ENCODE results near the gene CEP112. TPM values are rescaled to one million over a fixed set of nuclear protein-coding genes. Genes with fewer than 3 reads are reported as not detected.

The CEP112 gene
- polyA plus RNA-seq, 1 experiment, result 5.7 TPM

DNA sequence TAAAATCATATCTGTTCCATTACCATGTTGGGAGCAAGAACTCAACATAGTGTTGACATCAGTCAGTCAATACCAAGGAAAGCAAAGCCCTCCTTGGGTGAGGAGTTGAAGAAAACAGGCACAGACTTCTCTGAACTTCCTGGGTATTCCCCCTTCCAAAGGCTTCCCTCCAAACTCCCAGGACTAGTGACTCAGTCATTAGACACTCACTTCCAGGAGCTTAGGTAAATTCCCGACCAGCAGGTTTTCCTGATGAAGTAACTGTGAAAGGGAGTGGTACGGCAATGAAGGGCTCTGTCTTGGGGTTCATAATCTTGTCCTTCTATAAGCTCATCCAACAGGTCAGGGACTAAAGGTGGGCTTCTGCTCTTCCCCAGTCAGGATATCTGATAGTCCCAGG lies 336.7 kb downstream of the CEP112 start:
- H3K4me3 ChIP-seq (ENCODE audit: low read depth, low read length), result no peak overlapping the region
- POLR2A ChIA-PET, result no interaction called here
- DNase-seq (ENCODE audit: low read depth, low spot score), result no peak
- CTCF ChIA-PET, result no interaction called here
- no peak overlapping the region for H3K27ac ChIP-seq (ENCODE audit: low read depth, low read length)
- no peaks in the 10 kb centered on the region for H3K9me3 ChIP-seq (ENCODE audit: control insufficient read depth, insufficient read depth, low read length)
- H3K27me3 ChIP-seq (ENCODE audit: control insufficient read depth, insufficient read depth, low read length), result no peaks in the 10 kb centered on the region
- TF ChIP-seq, protein P1, sequence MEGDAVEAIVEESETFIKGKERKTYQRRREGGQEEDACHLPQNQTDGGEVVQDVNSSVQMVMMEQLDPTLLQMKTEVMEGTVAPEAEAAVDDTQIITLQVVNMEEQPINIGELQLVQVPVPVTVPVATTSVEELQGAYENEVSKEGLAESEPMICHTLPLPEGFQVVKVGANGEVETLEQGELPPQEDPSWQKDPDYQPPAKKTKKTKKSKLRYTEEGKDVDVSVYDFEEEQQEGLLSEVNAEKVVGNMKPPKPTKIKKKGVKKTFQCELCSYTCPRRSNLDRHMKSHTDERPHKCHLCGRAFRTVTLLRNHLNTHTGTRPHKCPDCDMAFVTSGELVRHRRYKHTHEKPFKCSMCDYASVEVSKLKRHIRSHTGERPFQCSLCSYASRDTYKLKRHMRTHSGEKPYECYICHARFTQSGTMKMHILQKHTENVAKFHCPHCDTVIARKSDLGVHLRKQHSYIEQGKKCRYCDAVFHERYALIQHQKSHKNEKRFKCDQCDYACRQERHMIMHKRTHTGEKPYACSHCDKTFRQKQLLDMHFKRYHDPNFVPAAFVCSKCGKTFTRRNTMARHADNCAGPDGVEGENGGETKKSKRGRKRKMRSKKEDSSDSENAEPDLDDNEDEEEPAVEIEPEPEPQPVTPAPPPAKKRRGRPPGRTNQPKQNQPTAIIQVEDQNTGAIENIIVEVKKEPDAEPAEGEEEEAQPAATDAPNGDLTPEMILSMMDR (IDR thresholded peaks at IDR 0.05; ENCODE audit: low read depth, low read length), result no peak

DNA sequence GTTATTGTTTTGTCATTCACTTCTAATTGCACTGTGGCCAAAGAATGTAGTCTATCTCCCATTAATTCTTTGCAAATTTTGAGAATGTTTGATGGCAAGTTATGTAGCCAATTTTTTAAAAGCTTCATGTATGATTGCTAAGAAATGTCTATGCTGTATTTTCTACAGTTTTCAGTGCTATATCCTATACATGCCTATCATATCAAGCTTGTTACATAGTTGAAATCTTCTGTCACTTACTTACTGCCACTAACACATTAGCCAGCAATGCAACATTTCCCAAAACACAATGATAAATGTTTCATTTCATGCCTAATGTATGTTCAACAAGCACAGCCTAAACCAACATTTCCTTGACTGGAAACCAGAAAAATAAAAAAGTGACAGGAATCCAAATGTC lies 338.1 kb downstream of the CEP112 start:
- TF ChIP-seq, protein P1 (IDR thresholded peaks at IDR 0.05; ENCODE audit: low read depth, low read length), result no peak
- no peak overlapping the region for H3K27ac ChIP-seq (ENCODE audit: low read depth, low read length)
- ChIA-PET POLR2A (no interaction called here), CTCF (interaction anchor here (0.7 to 1.2 kb wide), 2 partner anchors 36 to 298 kb away, joined by 3 to 5 read pairs; no protein-coding TSS in a partner anchor)
- DNase-seq (ENCODE audit: low read depth, low spot score), result no peak
- H3K9me3 ChIP-seq (ENCODE audit: control insufficient read depth, insufficient read depth, low read length), result no peaks in the 10 kb centered on the region
- H3K27me3 ChIP-seq (ENCODE audit: control insufficient read depth, insufficient read depth, low read length), result no peaks in the 10 kb centered on the region
- H3K4me3 ChIP-seq (ENCODE audit: low read depth, low read length), result no peak overlapping the region

DNA sequence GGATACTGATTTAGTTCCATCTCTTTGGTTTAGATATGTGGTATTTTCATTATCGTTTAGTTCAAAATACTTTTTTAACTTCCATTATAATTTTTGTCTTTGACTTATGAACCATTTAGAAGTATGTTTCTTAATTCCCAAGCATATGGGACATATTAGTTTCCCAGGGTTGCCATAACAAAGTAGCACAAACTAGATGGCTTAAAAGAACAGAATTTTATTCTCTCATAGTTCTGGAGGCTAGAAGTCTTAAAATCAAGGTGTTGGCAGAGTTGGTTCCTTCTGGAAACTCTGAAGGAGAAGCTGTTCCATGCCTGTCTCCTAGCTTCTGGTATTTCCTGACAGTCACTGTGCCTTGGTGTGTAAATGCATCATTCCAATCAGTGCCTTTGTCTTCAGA lies 339.0 kb downstream of the CEP112 start:
- TF ChIP-seq, protein P1 (IDR thresholded peaks at IDR 0.05; ENCODE audit: low read depth, low read length), result no peak
- ChIA-PET POLR2A (no interaction called here), CTCF (interaction anchor here (1.2 kb wide), 1 partner anchor 35 kb away, joined by 3 read pairs; no protein-coding TSS in a partner anchor)
- Histone ChIP-seq H3K9me3 (ENCODE audit: control insufficient read depth, insufficient read depth, low read length) (no peaks in the 10 kb centered on the region), H3K4me3 (ENCODE audit: low read depth, low read length) (no peak overlapping the region), H3K27me3 (ENCODE audit: control insufficient read depth, insufficient read depth, low read length) (no peaks in the 10 kb centered on the region), H3K27ac (ENCODE audit: low read depth, low read length) (no peak overlapping the region)
- no peak for DNase-seq (ENCODE audit: low read depth, low spot score)

DNA sequence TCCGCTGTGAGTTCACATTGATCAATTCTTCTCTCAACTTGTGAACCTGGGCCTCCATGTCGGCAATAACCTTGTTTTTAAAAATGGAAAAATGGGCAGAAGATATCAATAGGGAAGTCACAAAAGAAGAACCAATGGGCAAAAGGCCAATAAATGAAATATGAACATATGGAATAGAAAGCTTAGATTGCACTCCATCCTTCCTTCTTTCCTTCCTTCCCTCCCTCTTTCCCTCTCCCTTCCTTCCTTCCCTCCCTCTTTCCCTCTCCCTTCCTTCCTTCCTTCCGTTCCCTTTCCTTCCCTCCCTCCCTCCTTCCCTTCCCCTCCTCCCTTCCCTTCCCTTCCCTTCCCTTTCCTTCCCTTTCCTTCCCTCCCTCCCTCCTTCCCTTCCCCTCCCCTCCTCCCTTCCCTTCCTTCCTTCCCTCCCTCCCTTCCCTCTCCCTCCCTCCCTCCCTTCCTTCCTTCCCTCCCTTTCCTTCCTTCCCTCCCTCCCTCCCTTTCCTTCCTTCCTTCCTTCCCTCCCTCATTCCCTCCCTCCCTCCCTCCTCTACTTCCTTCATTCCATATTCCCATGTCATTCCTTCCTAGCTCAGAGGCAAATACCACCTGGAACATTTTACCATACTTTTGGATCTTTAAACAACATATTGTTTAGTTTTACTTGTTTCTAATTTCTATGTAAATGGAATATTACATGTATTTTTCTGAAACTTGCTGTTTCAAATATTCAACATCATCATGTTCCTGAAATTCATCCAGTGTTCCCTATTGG lies 339.8 kb downstream of the CEP112 start:
- POLR2A ChIA-PET, result no interaction called here
- Histone ChIP-seq H3K27me3 (ENCODE audit: control insufficient read depth, insufficient read depth, low read length) (no peaks in the 10 kb centered on the region), H3K4me3 (ENCODE audit: low read depth, low read length) (no peak overlapping the region), H3K9me3 (ENCODE audit: control insufficient read depth, insufficient read depth, low read length) (no peaks in the 10 kb centered on the region), H3K27ac (ENCODE audit: low read depth, low read length) (no peak overlapping the region)
- DNase-seq (ENCODE audit: low read depth, low spot score), result no peak
- CTCF ChIA-PET, result no interaction called here
- TF ChIP-seq, protein P1 (IDR thresholded peaks at IDR 0.05; ENCODE audit: low read depth, low read length), result no peak

DNA sequence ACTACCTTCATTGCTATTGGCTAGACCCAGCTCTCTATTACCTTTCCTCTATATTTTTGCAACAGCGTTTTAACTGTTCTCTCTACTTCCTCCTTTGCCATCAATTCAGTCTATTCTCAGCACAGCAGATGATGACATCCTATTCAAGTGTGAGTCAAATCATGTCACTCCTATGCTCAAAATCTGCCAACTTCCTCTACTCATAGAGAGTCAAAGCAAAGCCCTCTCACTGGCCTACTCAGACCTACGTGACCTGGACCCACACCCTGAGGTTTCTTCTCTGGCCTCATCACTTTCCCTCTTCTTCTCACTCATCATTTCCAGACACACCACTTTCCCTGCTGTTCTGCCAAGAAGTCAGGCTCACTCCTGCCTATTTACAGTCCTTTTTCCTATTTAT lies 341.4 kb downstream of the CEP112 start:
- CTCF ChIA-PET, result no interaction called here
- POLR2A ChIA-PET, result no interaction called here
- Histone ChIP-seq H3K4me3 (ENCODE audit: low read depth, low read length) (no peak overlapping the region), H3K27ac (ENCODE audit: low read depth, low read length) (no peak overlapping the region), H3K27me3 (ENCODE audit: control insufficient read depth, insufficient read depth, low read length) (no peaks in the 10 kb centered on the region), H3K9me3 (ENCODE audit: control insufficient read depth, insufficient read depth, low read length) (no peaks in the 10 kb centered on the region)
- TF ChIP-seq, protein P1 (IDR thresholded peaks at IDR 0.05; ENCODE audit: low read depth, low read length), result no peak
- no peak for DNase-seq (ENCODE audit: low read depth, low spot score)

All from AG04450 (cell line).